ENCODE data around the gene MAML1.

- TF ChIP-seq, protein P1, sequence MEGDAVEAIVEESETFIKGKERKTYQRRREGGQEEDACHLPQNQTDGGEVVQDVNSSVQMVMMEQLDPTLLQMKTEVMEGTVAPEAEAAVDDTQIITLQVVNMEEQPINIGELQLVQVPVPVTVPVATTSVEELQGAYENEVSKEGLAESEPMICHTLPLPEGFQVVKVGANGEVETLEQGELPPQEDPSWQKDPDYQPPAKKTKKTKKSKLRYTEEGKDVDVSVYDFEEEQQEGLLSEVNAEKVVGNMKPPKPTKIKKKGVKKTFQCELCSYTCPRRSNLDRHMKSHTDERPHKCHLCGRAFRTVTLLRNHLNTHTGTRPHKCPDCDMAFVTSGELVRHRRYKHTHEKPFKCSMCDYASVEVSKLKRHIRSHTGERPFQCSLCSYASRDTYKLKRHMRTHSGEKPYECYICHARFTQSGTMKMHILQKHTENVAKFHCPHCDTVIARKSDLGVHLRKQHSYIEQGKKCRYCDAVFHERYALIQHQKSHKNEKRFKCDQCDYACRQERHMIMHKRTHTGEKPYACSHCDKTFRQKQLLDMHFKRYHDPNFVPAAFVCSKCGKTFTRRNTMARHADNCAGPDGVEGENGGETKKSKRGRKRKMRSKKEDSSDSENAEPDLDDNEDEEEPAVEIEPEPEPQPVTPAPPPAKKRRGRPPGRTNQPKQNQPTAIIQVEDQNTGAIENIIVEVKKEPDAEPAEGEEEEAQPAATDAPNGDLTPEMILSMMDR (IDR thresholded peaks at IDR 0.05; ENCODE audit: poor library complexity) = no peak
- no peak for TF ChIP-seq EZH2 (IDR thresholded peaks at IDR 0.05; ENCODE audit: borderline replicate concordance)
Measured at GRCh38 chr5:179795049-179795862, 62.6 kb downstream of the MAML1 start.

Data from hepatocyte (in vitro differentiated cells).